Body of pancreas (tissue), 4 donors: ENCODE results near the gene SEMA3F.

Experiments
- CTCF ChIP-seq, 7 experiments: fragments of 450-650 bp in 4 of 7; fragments of 200-600 bp in 3 of 7; sonication (generic) in 3 of 7; IDR thresholded peaks; one replicate each; pipeline ENCODE4 v1.5.1; 2016 to 2019; ENCODE audit warnings: antibody characterized with exemption in 7 of 7
- POLR2A ChIP-seq, 3 donors: fragments of 450-650 bp; IDR thresholded peaks; one replicate each; pipeline ENCODE4 v1.6.1; 2016; ENCODE audit warnings: antibody characterized with exemption in 3 of 3, mild to moderate bottlenecking in 2 of 3

GRCh38 chr3:50237133-50237651 lies 82.1 kb downstream of the SEMA3F start:
- no peak for TF ChIP-seq POLR2A (IDR thresholded peaks at IDR 0.05)
- TF ChIP-seq CTCF (IDR thresholded peaks at IDR 0.05): no peak
